Measurements from ENCODE around the gene UBXN1.
A peak's percentile ranks its signal among the peaks of the same experiment; 100 is the strongest.

UBXN1 gene

DNA sequence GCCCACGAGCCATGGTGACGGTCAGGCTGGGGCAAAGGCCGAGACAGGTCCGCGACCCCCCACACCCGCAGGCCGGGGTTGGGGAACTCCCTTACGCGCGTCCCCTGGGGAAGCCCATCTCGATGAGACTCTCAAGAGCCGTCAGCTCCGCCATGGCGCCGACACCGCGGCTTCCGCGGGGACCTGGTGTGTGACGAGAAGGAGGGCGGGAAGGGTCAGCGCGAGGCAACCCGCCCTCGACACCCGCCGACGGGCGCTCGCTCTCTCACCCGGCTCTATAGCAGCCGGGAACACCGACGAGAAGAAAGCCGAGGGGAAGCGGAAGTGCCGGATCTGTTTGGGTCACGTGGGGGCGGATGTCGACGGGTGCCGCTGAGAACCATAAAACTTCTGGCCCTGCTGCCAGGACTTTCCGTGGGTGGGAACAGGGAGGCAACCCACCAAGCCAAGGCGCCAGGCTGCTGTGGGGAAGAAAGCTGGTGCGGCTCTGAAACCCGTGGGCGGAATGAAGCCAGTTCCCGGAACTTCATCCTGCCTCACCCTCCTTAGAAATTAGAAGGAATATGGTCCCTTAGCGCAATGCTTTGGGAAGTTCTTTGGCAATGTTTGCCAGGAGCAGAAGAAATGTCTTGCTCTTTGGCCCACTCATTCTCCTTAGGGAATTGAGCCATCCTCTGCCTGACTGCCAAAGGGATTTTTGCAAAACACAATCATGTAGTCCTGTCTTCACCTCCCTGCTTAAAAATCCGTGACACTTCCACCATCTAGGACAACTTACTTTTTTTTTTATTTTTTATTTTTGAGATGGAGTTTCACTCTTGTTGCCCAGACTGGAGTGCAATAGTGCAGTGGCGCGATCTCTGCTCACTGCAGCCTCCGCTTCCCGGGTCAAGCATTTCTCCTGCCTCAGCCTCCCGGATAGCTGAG is at the start of gene UBXN1:
TSS of gene UBXN1 (minus strand) at position 304 of the 927 bp plus-strand sequence. CDS start at position 154, 150 bp downstream.
- FAIRE-seq, result no peak

DNA sequence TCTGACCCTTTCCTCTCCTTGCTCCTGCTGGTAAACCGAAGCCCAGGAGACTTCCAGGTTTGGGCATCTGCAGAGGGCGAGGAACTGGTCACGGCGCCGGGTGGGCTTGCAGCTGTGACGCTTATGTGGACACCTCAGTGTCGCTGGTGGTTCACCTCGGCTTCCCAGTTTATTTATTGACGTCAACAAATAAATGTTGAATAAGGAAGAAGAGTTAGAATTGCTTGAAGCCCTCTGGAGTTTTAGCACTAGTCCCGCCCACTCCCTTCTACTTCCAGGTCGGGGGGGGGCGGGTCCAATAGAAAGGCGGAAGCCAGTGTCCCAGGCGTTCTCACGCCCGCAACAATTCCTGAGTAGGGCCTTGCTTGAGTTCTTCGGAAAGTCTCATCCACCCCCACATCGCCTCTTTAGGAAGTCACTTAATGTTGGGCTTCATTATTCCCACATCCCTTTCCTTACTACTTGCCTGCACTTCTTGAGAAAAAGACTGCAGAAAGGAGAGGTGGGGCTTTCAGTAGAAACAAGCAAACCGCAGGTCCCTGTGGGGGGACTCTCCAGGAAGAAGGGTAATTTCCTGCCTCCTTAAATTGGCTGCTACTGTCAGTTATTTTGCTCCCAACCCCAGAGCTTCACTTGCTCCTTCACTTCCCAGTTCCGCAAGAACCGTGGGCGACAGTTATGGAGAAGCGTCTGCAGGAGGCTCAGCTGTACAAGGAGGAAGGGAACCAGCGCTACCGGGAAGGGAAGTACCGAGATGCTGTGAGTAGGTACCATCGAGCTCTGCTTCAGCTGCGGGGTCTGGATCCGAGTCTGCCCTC is 49.5 kb upstream of the UBXN1 start, which contains the start of gene TTC9C:
TSS of gene TTC9C (plus strand) at position 316 of the 818 bp plus-strand sequence. CDS start at position 679, 363 bp downstream.
- no peak for FAIRE-seq

DNA sequence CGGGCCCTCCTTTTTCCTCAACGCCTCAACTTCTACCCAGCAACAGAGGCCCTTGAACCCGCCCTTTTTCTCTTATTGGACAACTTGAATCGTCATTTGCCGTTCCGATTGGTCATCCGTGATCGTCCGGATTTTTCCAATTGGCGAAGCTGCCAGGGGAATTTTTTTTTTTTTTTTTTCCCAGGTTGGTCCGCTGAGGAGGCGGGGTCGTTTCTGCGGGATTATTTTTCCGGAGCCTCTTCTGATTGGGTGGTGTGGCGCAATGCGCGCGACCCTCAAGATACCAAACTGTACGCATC is 48.9 kb upstream of the UBXN1 start:
- peak; percentile 92 for FAIRE-seq

DNA sequence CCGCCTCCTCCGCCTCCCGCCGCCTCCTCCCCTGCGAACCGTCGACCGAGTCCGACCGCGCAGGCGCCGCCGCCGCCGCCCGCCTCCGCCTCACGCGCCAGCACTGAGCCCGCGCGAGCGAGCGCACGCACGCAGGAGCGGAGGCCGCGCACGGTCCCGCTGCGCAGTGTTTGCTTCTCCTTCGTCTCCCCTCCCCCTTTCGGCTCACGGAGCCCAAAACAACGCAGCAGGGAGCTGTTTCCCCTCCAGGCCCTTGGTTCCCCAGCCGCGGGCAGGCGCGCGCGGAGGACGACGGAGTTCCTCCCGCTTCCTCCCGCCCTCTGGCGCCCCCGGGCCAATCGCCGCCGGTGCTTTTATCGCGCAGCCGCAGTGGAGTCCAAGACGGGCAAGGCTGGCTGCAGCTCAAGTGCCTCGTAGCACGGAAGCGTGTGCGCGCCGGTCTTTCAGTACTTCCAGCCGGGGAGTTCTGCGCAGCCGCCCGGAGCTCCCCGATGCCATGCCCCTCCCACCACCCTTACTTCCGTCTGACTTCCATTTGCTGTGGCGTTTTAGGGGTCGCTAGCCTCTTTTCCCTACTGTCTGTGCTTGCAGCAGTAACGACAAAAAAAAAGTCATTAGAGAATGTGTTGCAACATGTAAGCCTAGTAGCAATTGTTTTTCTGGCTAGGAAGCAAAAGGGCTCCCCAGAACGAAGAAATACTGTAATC is 48.4 kb upstream of the UBXN1 start, which contains the start of gene HNRNPUL2:
TSS of gene HNRNPUL2 (minus strand) at position 293 of the 707 bp plus-strand sequence. CDS start 301 bp downstream, outside the sequence.
- FAIRE-seq, result peak; percentile 62

GRCh38 chr11:62726915-62727164 is 48.0 kb upstream of the UBXN1 start:
- FAIRE-seq, result no peak

DNA sequence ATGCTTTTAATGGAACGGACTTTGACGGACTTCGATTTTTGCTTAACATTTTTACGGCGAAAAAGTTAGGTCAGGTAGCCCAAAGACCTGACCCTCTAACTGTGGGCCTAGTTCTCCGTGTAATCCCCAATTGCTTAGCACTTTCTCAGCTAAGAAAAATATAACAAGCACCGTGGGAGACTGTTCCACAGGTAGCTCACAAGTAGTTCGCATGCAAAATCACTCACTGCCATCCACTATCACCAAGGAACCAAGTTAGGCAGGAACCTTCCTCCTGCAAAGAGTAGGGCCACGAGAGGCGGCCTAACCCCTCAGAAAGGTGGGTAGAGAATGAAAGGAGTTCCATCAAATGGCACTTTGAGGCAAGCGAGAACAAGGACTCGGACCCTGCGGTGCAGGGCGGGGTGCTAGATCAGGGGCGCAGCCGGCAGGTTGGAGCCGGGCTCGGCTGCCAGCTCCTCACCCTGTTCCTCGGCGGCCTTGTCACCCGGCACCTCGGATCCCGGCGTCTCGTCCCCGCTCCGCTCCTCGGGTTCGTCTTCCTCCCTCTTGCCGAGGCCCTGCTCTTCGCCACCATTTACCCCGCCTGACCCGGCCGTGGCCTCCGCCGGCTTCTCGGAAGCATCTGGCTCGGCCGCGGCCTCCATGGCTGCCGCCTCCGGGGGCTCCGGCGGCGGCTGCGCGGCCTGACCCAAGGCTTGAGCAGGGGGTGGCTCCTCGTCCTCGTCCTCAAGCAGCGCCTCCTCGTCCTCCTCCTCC is 47.5 kb upstream of the UBXN1 start:
- no peak for FAIRE-seq

- FAIRE-seq, result no peak
Observed at GRCh38 chr11:62725646-62726045, 46.8 kb upstream of the UBXN1 start.

- no peak for FAIRE-seq
Observed at GRCh38 chr11:62724171-62724570, 45.3 kb upstream of the UBXN1 start.

DNA sequence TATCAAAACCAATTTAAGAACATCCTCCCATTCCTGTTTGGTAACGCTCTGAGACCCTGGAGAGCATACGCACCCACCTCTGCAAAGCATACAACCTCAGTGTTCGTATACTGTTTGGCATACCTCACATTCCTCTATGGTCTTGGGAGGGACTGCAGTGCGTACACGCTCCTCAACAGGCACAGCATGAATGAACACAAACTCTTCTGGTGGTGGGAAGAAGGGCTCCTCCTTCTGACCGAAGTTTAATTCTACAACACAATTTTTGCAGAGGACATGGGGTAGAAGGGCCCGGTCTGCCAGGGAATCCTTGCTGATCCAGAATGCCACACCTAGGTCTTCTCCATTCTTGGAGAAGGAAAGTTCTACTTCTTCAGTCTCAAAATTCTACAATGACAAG is 43.1 kb upstream of the UBXN1 start:
- FAIRE-seq, result no peak

- no peak for FAIRE-seq
Observed at GRCh38 chr11:62719302-62719978, 40.6 kb upstream of the UBXN1 start.

- FAIRE-seq, result no peak
Observed at GRCh38 chr11:62716816-62717215, 37.9 kb upstream of the UBXN1 start.

GRCh38 chr11:62716206-62716605 is 37.3 kb upstream of the UBXN1 start:
- no peak for FAIRE-seq

- FAIRE-seq, result no peak
Observed at GRCh38 chr11:62715150-62716130, 36.6 kb upstream of the UBXN1 start.

- no peak for FAIRE-seq
Observed at GRCh38 chr11:62713343-62713742, 34.5 kb upstream of the UBXN1 start.

- FAIRE-seq, result no peak
Observed at GRCh38 chr11:62712861-62713260, 34.0 kb upstream of the UBXN1 start.

DNA sequence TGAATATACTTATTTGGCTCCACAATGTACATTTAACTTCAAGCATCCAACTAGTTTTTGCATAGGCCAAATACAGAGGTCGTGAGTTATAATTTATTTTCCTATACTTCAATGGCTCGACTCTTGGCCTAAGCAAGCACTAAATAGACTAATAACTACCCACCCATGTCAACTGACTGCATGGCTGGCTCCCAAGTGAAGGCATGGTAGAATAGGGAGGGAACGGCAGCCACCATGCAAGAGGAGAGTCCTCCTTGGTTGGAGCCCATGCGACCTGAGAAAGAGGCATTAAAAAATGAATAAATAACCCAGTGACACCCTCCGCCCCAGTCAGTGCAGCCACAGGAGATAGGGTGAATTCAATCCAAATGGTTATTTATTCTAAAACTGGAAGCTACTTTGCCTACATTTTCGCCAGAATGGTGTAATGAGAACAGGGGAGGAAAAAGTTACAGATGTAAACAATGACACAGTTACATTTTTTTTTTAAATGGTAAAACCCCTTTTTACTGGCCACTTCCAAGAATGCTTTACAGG is 33.5 kb upstream of the UBXN1 start:
- FAIRE-seq, result no peak

GRCh38 chr11:62710001-62710345 is 31.1 kb upstream of the UBXN1 start:
- no peak for FAIRE-seq

DNA sequence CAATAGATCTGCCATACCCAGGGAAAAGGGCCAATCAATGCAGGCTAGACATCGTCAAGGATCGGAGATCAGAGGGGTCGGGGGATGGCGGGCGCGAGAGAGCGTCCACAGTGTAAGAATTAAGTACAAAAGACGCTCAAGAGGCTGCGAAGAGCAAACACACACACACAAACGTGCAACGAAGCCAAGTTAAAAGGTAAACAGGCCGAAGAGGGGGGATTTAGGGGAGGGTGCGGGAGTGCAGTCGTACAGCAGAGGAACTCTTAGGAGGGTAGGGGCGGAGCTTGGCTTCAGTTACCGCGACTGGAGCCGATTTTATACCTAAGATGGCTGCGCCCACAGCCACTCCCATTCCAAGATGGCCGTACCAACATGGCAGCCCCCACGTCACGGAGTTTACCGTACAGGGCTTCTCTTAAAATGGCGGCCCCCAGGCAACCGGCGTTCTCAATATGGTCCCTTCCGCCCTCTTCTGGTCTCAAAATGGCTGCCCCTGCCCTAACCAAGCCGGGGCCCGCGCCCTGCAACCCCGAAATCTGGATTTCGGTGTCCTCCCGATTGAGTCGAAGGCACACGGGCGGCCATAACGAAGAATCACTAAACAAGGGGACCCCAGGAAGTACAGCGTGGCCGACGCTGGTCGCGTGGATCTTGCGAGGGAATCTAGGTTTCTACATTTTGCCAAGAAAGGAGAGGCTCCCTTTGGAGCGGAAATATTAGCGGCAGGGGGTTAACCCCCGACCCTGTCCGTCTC is 30.6 kb upstream of the UBXN1 start:
- peak; percentile 89 for FAIRE-seq

GRCh38 chr11:62708793-62709192 is 29.9 kb upstream of the UBXN1 start:
- no peak for FAIRE-seq

DNA sequence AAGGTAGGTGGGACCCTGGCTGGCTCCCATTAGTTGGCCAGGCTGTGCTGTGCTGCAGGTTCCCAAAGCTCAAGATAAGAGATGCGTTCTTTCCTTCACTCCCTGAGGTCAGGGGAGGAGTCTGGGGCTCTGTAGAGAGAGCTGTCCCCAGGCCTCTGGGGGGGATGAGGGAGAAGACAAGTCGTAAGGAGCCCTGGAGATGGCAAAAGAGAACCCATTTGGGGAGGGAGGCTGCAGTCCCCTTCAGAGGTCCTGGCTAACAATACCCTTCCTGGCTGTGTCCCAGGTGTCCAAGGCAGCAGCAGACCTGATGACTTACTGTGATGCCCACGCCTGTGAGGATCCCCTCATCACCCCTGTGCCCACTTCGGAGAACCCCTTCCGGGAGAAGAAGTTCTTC is 29.5 kb upstream of the UBXN1 start:
- no peak for FAIRE-seq
